Measurements from ENCODE around the gene CRIP2.

CRIP2 gene

DNA sequence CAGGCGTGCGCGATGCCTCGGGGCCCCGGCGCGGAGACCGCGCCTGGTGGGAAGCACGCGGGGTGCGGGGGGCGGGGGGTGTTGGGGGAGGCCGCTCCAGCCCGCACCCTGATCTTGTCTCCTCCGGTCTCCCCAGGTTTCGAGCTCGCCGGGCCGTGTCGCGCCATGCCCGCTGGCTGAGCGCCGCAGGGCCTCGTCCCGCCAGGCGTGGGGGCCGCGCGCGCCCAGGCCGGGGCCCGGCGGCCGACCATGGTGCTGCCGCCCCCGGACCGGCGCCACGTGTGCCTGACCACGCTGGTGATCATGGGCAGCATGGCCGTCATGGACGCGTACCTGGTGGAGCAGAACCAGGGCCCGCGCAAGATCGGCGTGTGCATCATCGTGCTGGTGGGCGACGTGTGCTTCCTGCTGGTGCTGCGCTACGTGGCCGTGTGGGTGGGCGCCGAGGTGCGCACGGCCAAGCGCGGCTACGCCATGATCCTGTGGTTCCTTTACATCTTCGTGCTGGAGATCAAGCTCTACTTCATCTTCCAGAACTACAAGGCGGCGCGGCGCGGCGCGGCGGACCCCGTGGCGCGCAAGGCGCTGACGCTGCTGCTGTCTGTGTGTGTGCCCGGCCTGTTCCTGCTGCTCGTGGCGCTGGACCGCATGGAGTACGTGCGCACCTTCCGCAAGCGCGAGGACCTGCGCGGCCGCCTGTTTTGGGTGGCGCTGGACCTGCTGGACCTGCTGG is 54.1 kb downstream of the CRIP2 start:
- DNase-seq (ENCODE audit: low read depth) = no peak

DNA sequence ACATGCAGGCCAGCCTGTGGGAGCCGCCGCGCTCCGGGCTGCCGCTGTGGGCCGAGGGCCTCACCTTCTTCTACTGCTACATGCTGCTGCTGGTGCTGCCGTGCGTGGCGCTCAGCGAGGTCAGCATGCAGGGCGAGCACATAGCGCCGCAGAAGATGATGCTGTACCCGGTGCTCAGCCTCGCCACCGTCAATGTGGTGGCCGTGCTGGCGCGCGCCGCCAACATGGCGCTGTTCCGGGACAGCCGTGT is 54.6 kb downstream of the CRIP2 start:
- no peak for DNase-seq (ENCODE audit: low read depth)
